Effector memory CD4-positive, alpha-beta T cell (primary cell): ENCODE data around the gene TBX20.
"Not testable (repeated sequence)": the region's sequence is repeated elsewhere in the genome, so short reads cannot be mapped to it uniquely, and the experiment has no call there.

ENCODE experiments used
- DNase-seq, 3 donors: peaks; one replicate each; pipeline ENCODE4 v3.0.0-alpha.2; 2020
- H3K27ac ChIP-seq: 2 replicates; pipeline ENCODE4 v1.7.0; 2013; ENCODE audit warnings: mild to moderate bottlenecking, low read length, moderate library complexity; ENCODE audit not compliant: insufficient read depth, poor library complexity, severe bottlenecking
- H3K27me3 ChIP-seq: replicated peaks from 2 replicates; pipeline ENCODE4 v1.7.0; 2013; ENCODE audit warnings: mild to moderate bottlenecking, low read length; ENCODE audit not compliant: insufficient read depth, control insufficient read depth, poor library complexity, severe bottlenecking
- H3K36me3 ChIP-seq: 2 replicates; pipeline ENCODE4 v1.7.0; 2013; ENCODE audit warnings: mild to moderate bottlenecking, low read length, moderate library complexity; ENCODE audit not compliant: control insufficient read depth, insufficient read depth
- H3K4me1 ChIP-seq: 2 replicates; pipeline ENCODE4 v1.7.0; 2013; ENCODE audit warnings: low read length, mild to moderate bottlenecking; ENCODE audit not compliant: control insufficient read depth, insufficient read depth, poor library complexity, severe bottlenecking
- H3K4me3 ChIP-seq: 2 replicates; pipeline ENCODE4 v1.7.0; 2013; ENCODE audit warnings: low read length, low read depth, mild to moderate bottlenecking; ENCODE audit not compliant: insufficient read depth, poor library complexity, severe bottlenecking
- H3K9me3 ChIP-seq: 2 replicates; pipeline ENCODE4 v1.7.0; 2013; ENCODE audit warnings: mild to moderate bottlenecking, low read length, moderate library complexity; ENCODE audit not compliant: control insufficient read depth

The TBX20 gene

DNA sequence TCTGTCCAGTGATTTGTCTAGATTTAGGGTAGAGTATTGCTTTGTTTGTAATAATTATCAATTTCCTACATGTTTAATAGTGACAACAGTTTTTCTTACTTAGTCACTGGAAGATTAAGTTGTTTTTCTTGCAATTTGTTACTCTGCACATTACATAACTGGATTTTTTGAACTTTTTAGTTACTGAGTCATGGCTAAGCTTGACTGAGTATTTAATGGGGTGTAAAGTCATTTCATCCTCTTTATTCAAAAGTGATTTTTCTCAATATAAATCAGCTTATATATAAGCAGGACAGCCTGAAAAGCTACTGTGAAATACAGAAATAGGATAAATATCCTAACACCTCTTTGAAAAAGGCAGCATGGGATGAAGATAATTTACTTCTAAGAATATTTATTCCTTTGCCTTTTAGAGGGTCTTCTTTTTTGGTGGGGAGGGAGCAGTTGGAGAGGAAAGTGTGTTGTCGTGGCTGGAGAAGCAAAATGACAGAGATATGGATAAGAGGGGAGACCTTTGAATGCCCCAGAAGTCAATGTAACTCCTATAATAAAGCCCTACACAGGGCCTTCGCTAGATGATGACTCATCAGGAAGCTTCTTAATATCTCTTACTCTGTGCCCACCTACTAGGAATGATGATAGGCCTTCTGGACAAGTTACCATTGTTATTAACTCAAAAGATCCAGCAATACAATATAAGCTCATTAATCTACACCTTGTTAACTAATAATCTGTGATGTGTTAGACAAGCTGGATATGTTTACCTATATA, 55.3 kb downstream of the TBX20 start:
- not testable (repeated sequence) for DNase-seq, H3K27me3 ChIP-seq, H3K4me1 ChIP-seq, H3K4me3 ChIP-seq, H3K27ac ChIP-seq, H3K36me3 ChIP-seq, H3K9me3 ChIP-seq

DNA sequence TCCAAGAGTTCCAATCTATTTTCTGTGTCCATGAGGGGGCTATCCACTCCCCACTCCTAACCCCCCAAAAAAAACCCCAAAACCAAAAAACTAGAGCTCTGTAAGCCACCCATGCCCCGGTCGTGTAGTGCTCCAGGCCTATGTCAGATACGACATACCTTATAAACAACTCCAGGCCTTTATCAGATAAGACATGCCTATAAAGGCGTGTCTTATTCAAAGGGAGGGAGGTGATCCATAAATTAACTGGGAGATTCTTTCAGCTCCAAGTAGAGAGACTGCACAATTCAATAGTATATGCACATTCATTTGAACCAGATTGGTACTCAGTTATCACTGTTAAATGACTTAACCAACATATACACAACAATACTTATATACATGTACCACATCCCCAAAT, 62.3 kb downstream of the TBX20 start:
- not testable (repeated sequence) for H3K36me3 ChIP-seq, H3K4me1 ChIP-seq, H3K4me3 ChIP-seq, H3K27ac ChIP-seq, H3K9me3 ChIP-seq, H3K27me3 ChIP-seq, DNase-seq

GRCh38 chr7:35190146-35190773, 63.6 kb downstream of the TBX20 start:
- not testable (repeated sequence) for H3K4me3 ChIP-seq, H3K27me3 ChIP-seq, H3K9me3 ChIP-seq, DNase-seq, H3K4me1 ChIP-seq, H3K27ac ChIP-seq, H3K36me3 ChIP-seq

- not testable (repeated sequence) for H3K9me3 ChIP-seq, H3K4me3 ChIP-seq, H3K4me1 ChIP-seq, H3K36me3 ChIP-seq, H3K27ac ChIP-seq, DNase-seq, H3K27me3 ChIP-seq
These were observed 67.1 kb downstream of the TBX20 start for GRCh38 chr7:35186751-35187150.

DNA sequence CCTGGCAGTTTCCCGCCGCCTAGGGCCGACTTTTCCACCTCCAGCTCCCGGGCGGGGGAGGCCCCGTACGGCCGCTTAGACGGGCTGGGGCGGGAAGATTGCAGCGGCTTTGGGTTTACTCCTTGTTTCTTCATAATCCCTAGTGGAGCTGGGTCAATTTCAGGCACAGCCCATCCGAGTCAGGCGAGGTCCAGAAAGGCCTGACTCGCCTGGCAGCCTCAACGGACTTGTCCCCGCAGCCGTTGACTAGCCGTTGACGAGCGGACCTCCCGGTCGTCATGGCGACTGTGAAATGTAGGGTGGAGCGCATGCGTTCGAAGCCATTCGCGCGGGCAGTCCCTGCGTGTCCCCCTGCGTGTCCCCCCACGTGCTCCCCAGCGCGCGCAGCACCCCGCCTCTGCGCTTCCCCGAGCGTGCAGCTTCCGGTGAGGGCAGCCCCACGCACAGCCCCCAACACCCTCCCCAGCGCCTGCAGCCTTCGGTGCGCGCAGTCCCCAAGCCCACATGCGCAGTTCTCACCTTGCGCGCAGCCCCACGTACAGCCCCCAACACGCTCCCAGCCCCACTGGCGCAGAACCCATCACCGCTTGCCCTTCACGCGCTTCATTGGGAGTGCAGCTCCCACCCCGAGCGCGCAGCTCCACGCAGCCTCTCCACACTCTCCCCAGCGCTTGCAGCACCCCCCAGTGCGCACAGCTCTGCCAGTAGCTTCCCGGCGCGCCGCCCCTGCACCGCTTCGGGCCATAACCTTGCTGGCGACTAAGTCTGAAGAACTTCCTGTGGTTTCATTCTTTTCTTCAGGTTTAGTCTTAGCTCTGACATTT, 67.8 kb downstream of the TBX20 start:
- Histone ChIP-seq H3K9me3 (no peaks in the 10 kb centered on the region), H3K4me3 (no peak overlapping the region), H3K27ac (no peak overlapping the region), H3K4me1 (peaks cover 8% of the 10 kb centered on the region), H3K27me3 (peaks cover 3% of the 10 kb centered on the region), H3K36me3 (no peaks in the 10 kb centered on the region)
- DNase-seq = no peak

DNA sequence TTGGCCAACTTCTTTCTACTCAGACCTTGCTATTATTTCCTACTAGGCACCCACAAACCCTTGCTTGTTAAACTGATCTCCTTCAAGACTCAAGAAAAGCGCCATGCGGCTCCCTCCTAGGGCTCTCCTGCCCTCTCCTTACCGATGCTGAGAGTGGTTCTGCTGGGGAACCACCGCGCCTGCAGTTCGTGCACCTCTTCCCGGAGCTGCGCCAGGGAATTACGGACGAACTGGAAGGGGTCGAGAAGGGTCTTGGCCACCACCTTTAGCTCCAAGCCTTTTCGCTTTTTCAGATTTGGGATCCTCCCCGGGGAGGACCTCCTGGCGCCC, 68.4 kb downstream of the TBX20 start:
- not testable (repeated sequence) for H3K9me3 ChIP-seq, H3K36me3 ChIP-seq, H3K27ac ChIP-seq, DNase-seq, H3K4me1 ChIP-seq, H3K4me3 ChIP-seq, H3K27me3 ChIP-seq

- H3K4me1 ChIP-seq, DNase-seq, H3K4me3 ChIP-seq, H3K36me3 ChIP-seq, H3K27ac ChIP-seq, H3K27me3 ChIP-seq, H3K9me3 ChIP-seq: not testable (repeated sequence)
These were observed 68.9 kb downstream of the TBX20 start for GRCh38 chr7:35184961-35185360.

- DNase-seq, H3K4me3 ChIP-seq, H3K4me1 ChIP-seq, H3K27me3 ChIP-seq, H3K9me3 ChIP-seq, H3K36me3 ChIP-seq, H3K27ac ChIP-seq: not testable (repeated sequence)
These were observed 69.9 kb downstream of the TBX20 start for GRCh38 chr7:35183873-35184503.

- not testable (repeated sequence) for DNase-seq, H3K27ac ChIP-seq, H3K9me3 ChIP-seq, H3K4me1 ChIP-seq, H3K36me3 ChIP-seq, H3K27me3 ChIP-seq, H3K4me3 ChIP-seq
These were observed 73.2 kb downstream of the TBX20 start for GRCh38 chr7:35180665-35181064.

DNA sequence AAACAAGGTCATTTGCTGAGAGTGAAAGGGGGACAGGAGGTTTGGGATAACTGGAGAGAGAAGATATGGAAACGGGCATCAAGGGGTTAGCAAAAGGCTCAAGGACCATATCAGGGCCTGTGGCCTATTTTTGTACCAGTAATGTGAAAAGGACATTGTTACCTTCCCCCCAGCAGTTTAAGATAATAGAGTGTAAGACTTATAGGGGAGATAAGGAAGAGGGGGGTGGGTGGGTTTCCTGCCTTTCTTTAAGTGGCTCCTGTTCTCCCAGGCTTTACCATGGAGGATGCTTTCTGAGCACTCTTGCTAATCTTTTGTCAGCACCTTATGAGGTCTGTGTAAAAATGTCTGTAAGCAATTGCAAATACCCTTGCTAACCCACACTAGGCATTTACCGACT, 80.7 kb downstream of the TBX20 start:
- not testable (repeated sequence) for DNase-seq, H3K9me3 ChIP-seq

More for the DNA sequence above, 80.7 kb downstream of the TBX20 start:
- not testable (repeated sequence) for H3K4me3 ChIP-seq, H3K27me3 ChIP-seq, H3K36me3 ChIP-seq, H3K27ac ChIP-seq, H3K4me1 ChIP-seq
